CD4-positive, alpha-beta T cell treated with Interleukin-15 for 4 hours (primary cell): ENCODE measurements around the gene CUL1.
"Not testable (repeated sequence)": the region's sequence is repeated elsewhere in the genome, so short reads cannot be mapped to it uniquely, and the experiment has no call there.

ENCODE experiments used
- DNase-seq: peaks from one replicate; pipeline ENCODE4 v3.0.0-alpha.2; 2020; ENCODE audit warnings: low spot score

The CUL1 gene

GRCh38 chr7:148697256-148698006, 1.3 kb upstream of the CUL1 start:
- DNase-seq, result peak; percentile 52

DNA sequence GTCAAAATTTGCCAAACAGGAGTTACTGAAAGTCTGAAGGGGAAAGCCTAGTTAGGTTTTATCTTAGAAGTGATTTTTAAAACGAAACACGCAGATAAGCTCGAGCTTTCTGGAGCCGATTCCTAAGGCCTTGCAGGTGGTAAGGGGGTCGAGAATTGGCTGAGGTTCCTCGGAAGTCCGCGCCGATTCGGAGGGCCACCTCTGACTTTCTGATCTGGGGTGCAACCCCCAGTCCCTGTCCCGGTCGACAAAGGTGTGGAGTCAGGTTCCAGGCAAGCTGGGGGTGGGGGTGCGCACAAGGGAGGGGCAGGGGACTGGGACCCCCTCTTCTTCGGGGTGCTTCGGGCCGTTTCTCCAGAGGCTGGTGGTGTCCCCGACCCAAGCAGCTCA, 701 bp upstream of the CUL1 start:
- peak; percentile 21 for DNase-seq

DNA sequence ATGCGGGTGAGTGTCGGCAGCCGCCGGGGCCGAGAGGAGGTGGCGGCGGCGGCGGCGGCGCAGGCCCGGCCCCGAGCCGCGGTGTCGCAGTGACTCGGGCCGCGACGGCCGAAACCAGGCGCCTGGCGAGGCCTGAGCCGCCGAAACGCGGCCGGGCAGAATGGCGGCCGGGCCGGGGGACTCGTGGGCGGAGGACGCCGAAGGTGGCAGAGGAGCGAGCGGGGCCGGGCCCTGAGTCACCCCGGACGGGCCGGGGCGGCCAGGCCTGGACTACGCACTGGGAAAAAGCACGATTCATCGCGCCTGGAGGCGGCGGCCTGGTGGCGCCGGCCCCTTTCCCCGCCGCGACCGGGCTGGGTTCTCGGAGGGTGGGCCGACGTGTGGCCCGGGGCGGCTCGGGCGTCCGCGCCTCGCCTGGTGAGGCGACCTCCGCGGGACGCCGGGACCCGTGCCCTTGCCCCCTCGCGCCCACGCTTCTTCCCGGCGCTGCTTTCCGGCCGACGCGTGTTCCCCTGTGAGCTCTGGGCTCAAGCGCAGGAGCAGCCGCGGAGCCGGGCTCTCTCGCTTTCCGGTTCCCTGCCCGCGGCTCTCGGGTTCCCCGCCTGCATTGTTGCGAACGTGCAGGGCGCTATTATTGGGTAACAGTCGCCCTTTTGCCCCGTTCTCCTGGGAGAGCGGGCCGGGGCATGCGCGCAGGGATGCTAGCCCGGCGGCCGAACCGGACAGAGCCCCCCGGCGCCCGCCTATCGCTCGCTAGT, 500 bp downstream of the CUL1 start:
- DNase-seq, result peak; percentile 46

GRCh38 chr7:148699782-148700629, 1.3 kb downstream of the CUL1 start:
- DNase-seq, result peak; percentile 9

GRCh38 chr7:148700661-148701064, 2.0 kb downstream of the CUL1 start:
- DNase-seq, result peak; percentile 40

GRCh38 chr7:148701414-148701813, 2.7 kb downstream of the CUL1 start:
- DNase-seq, result no peak

DNA sequence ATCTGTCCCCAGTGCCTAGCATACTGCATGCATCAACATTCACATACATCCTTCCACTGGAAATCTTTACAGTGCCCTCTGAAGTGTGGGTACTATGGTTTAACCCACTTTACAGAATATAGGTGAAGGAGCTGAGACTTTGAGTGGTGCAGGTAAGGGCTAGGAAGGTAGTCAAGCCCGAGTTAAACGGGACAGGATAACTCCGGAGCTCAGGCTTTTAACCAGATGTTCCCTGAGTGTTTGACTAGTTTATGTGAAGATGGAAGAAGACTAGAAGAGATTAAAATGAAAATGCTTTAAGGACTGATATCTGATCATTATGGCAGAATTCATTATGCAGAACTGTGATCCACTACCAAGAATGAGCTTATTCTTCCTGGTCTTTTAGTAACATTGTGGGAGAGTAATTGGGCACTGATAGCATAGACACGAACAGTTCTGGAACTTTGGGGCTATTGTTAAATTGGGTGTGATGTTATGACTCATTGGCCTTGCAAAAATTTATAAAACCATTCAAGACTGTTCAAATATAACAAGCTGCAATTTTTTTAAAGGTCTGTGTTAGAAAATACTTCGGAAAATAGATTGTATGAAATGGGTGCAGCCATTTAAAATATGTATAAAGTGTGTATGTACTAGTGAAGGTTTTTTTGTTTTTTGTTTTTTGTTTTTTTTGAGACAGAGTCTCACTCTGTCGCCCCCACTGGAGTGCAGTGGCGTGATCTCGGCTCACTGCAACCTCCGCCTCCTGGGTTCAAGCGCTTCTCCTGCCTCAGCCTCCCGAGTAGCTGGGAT, 4.4 kb downstream of the CUL1 start:
- DNase-seq, result no peak

DNA sequence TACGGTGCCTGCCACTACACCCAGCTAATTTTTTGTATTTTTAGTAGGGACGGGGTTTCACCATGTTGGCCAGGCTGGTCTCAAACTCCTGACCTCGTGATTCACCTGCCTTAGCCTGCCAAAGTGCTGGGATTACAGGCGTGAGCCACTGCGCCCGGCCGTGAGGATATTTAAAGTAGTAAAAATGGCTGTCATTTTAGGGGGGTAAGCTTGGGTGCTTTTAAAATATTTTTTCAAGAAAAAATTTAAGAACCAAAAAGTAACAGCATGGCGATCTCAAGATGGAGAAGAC, 4.9 kb downstream of the CUL1 start:
- not testable (repeated sequence) for DNase-seq

GRCh38 chr7:148704189-148704588, 5.5 kb downstream of the CUL1 start:
- no peak for DNase-seq

GRCh38 chr7:148704970-148705369, 6.3 kb downstream of the CUL1 start:
- no peak for DNase-seq

DNA sequence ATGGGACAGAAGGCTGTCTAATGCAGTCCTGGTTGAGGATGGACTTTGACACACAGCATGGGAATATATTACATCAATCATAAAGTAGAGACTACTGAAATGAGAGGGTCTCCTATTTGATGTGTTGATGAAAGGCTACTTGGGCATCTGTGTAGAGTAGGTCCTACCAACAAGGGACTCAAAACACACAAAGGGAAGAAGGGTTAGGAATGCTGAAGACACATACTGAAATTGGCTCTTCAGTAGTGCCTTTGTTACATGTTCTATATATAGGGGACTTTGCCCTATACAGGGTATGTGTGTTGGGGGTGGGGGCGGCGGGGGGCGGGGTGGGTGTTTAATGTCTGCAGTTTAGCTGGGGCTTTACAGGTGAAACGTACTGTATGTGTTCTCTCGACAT, 7.7 kb downstream of the CUL1 start:
- no peak for DNase-seq

GRCh38 chr7:148708026-148708885, 9.6 kb downstream of the CUL1 start:
- DNase-seq, result no peak

DNA sequence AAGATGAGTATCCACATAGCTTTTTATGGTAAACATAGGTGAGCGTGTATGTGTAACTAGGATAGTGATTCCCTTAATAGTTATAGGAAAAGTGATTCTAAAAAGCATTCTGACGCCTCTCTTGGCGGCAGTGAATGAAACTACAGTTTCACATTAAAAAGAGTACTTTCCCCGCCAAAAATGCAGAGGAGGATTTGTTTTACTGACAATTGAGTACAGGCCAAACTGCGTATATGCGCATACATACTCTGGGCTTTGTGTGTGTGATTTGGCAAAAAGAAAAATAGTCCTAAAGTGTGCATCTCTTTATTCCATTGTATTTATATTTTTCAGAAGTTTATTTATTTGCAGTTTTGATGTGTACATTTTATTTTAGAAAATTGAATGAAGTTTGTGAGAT, 10.3 kb downstream of the CUL1 start:
- no peak for DNase-seq

DNA sequence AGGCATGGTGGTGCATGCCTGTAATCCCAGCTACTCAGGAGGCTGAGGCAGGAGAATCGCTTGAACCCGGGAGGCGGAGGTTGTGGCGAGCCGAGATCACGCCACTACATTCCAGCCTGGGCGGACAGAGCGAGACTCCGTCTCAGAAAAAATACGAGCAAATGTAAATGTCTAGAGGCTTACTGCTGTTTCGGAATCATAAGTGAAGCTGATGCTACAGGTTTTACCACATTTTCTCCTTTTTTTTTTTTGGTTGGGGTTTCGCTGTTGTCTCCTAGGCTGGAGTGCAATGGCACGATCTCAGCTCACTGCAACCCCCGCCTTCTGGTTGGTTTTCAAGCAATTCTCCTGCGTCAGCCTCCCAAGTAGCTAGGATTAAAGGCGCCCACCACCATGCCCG, 11.7 kb downstream of the CUL1 start:
- DNase-seq, result not testable (repeated sequence)

GRCh38 chr7:148711191-148712102, 12.7 kb downstream of the CUL1 start:
- no peak for DNase-seq

GRCh38 chr7:148712678-148713329, 14.1 kb downstream of the CUL1 start:
- DNase-seq, result no peak

- no peak for DNase-seq
Measured at GRCh38 chr7:148714498-148714897, 15.8 kb downstream of the CUL1 start.

DNA sequence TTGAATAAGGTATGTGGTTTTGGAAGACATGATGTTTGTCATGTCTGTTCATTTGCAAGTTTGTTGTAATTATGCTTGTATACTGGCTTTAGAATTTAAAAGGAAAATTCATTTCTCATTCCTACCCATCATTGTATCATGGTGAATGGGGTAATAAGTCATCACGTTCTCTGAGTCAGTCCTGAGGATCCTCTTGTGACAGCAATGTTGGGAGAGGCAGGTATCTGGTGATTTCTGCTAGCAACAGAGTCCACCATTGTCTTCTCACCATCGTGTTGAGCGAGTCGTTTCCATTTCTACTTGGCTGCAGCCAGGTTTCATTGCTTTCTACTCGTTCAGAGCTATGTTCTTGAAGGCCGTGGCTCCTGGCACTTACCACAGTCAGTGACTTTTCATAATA, 16.3 kb downstream of the CUL1 start:
- no peak for DNase-seq

DNA sequence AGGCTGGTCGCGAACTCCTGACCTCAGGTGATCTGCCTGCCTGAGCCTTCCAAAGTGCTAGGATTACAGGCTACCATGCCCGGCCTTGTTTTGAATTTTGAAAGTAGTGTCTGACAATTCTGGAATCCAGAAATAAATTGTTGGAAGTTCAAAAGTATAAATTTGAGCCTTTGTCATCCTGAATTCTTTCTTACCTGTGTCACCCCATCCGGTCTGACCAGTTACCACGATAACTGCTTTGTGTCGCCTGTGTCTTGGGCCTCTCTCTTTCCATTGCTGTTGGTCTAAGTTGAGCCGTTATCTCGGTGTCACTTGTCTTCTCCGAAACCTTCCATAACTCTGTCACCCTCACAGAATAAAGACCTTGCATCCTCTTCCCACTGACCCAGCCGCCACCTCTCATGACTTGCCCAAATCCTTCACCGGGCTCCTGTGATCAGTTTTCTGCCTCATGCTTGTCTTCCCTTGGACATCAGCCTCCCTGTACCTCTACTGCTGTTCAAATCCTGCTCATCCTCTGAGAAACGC, 18.6 kb downstream of the CUL1 start:
- DNase-seq, result no peak
